Measurements from ENCODE around the gene VWA7.
A peak's percentile ranks its signal among the peaks of the same experiment; 100 is the strongest.
"Not testable (repeated sequence)": the region's sequence is repeated elsewhere in the genome, so short reads cannot be mapped to it uniquely, and the experiment has no call there.

VWA7 gene

DNA sequence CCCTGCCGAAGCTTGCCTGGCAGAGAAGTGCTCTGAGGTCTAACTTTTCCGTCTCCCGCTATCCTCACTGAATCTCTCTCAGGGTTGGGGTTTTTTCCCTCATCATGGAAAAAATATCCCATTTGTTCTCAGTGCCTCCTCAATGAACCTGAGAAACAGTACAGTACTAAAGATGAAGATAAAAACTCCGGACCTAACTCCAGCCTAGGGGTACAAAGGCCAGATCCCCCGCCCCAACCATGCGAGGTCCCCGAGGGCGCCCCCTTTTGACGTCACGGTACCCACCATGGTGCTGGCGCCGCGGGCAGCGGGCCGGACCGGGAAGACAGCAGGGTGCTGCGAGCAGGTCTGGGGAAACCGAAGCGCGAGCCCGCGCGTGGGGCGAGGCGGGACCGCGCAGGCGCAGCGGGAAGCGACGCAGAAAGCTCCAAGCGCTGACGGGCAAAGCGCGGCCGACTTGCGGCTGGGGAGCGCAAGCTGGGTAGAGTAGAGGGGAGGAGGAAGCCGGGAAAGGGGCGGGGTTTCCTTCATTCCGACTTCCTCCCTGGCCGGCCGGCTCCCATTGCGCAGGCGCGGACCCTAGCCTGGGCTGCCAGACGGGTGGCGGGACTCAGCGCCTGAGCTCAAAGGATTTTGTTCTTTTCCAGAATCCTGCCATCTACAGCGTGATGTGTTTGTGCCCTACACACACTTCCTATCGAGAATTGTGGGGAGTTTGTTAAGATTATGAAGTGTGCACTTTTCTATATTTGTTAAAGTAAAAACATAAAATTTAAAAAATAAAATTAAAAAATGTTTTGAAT, 29.5 kb upstream of the VWA7 start, which contains the start of gene LSM2:
TSS of gene LSM2 (minus strand) at position 497 of the 803 bp plus-strand sequence. CDS start at position 288, 209 bp downstream.
- peak; percentile 96 for DNase-seq (ENCODE audit: low read depth)
- H3K4me3 ChIP-seq (ENCODE audit: low read length): peak within 1 kb of the TSS; percentile 83
- peak; percentile 2 for TF ChIP-seq CTCF (IDR thresholded peaks at IDR 0.05; ENCODE audit: insufficient read depth, low read depth, low read length, missing control alignments)

GRCh38 chr6:31805939-31806469, 28.9 kb upstream of the VWA7 start:
- no peak for TF ChIP-seq CTCF (IDR thresholded peaks at IDR 0.05; ENCODE audit: insufficient read depth, low read depth, low read length, missing control alignments)
- H3K4me3 ChIP-seq (ENCODE audit: low read length): peak overlapping the region; percentile 83
- DNase-seq (ENCODE audit: low read depth): peak; percentile 37

GRCh38 chr6:31801031-31801927, 24.2 kb upstream of the VWA7 start:
- H3K4me3 ChIP-seq (ENCODE audit: low read length); DNase-seq (ENCODE audit: low read depth): not testable (repeated sequence)

GRCh38 chr6:31799781-31800180, 22.7 kb upstream of the VWA7 start:
- no peak for DNase-seq (ENCODE audit: low read depth)
- TF ChIP-seq CTCF (IDR thresholded peaks at IDR 0.05; ENCODE audit: insufficient read depth, low read depth, low read length, missing control alignments): no peak
- no peak overlapping the region for H3K4me3 ChIP-seq (ENCODE audit: low read length)

DNA sequence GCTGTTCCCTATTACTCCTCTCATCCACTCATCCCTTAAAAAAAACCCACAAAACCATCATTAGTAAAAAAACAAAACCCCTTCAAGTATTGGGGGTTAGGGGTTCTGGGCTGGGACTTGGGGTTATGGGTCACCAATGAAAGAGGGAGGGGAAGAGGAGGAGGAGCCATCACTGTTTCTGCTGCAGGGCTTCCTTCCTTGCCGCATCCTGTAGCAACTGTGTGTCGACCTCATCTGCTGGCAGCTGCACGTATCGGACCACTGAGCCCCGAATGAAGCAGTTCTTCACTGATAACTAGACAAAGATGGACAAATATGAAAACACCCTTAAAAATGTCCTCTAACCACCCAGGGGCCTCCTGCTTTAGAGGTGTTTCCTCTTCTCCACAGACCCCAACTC, 20.5 kb upstream of the VWA7 start:
- H3K4me3 ChIP-seq (ENCODE audit: low read length): no peak overlapping the region
- TF ChIP-seq CTCF (IDR thresholded peaks at IDR 0.05; ENCODE audit: insufficient read depth, low read depth, low read length, missing control alignments): no peak
- no peak for DNase-seq (ENCODE audit: low read depth)

- peak; percentile 54 for DNase-seq (ENCODE audit: low read depth)
- no peak for TF ChIP-seq CTCF (IDR thresholded peaks at IDR 0.05; ENCODE audit: insufficient read depth, low read depth, low read length, missing control alignments)
- H3K4me3 ChIP-seq (ENCODE audit: low read length): no peak overlapping the region
These were observed 19.9 kb upstream of the VWA7 start for GRCh38 chr6:31796993-31797385.

Measured in epithelial cell of esophagus (primary cell).